ENCODE measurements around the gene STAT6. TPM values are rescaled to one million over a fixed set of nuclear protein-coding genes. Genes with fewer than 3 reads are reported as not detected.
A peak's percentile ranks its signal among the peaks of the same experiment; 100 is the strongest.

The STAT6 gene
- total and polyA plus RNA-seq, 2 donors (not counting 3 experiments of a cell fraction or from before 2014, with no cell fraction given) = 136 to 147 TPM

DNA sequence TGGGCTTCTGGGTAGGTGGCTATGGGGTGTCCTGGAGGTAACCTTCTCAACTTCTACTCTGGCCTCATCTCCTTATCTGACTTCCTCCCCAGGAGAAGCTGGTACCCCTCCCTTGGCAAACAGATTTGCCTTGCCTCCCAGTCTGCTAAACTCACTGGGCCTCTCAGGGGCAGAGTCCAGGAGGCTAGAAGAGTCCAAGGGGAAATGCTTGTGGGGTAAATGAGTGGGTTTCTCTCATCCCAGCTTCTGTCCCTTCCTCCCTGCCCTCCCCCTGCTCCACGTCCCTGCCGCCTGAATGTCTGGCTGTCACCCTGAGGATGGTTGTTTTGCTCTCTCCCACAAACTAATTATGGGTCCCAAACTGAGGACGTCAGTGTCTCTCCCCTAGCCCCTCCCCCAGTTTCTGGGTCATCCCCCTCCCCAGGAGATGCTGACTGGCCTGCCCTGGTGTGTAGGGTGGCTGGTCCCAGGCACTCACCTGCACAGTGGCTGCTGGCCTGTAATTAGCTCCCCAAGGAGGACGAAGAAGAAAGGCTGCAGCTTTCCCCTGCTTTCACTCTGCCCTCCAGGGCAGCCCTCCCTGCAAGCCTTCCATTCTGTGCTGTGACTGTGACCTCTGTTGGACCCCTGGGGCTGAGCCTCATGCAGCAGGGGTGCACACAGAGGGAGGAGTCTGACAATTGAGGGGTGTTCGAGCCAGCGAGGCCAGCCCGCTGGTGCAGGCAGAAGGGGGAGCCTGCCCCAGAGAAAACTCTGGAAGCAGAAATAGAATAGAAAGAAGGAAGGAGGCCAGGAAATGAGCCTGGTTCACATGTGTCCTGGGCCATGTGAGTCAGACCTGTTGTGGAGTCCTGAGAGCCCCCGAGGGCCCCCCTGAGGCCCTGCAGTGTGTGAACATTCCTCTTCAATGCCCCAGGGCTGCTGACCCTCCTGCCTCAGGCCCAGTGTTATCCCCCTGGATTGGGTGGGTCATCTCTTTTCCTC lies 36.1 kb upstream of the STAT6 start, which contains the start of gene LRP1-AS:
TSS of gene LRP1-AS (minus strand) at position 659 of the 984 bp plus-strand sequence.
- no peak within 1 kb of the TSS for H3K27ac ChIP-seq (ENCODE audit: insufficient read depth, low read depth, low read length)
- dilution Hi-C loops (cut with MboI; ENCODE audit: extremely low pct_ligation_motif_present, low sequenced_read_pairs) = no loop called here

DNA sequence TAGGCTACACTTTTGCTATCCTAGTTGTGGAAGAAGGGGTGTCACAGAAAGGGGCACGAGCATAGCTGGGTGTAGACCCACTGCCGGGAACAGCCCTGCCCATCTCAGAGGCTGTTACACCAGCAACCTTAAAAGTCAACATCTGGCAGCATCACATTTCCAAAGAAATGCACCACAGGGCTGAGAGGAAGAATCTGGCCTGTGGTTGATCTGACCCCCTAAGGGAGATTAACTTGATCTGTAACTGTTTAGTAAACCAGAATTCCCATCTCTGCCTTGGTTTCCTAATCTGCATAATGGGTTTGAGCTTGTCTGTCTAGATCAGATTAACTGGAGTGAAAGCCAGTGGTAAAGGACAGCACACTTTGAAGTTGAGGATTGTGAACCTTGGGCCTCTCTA lies 34.9 kb upstream of the STAT6 start:
- intact Hi-C loops (cut with micrococcal nuclease) = no loop called here
- ChIA-PET POLR2A (interaction anchor here (0.5 to 0.8 kb wide), 2 partner anchors 18 to 67 kb away, joined by 4 to 8 read pairs; no protein-coding TSS in a partner anchor), CTCF (interaction anchor here (0.9 to 5.5 kb wide), 3 partner anchors 10 to 28 kb away, joined by 3 to 38 read pairs (median 7); no protein-coding TSS in a partner anchor)
- Histone ChIP-seq H3K36me3 (ENCODE audit: control insufficient read depth in 2 of 2, extremely low read depth in 1 of 2, insufficient read depth in 2 of 2, low read length in 2 of 2) (no peaks in the 10 kb centered on the region), H3K27ac (ENCODE audit: insufficient read depth, low read depth, low read length) (no peak overlapping the region), H3K9ac (replicated peaks; ENCODE audit: extremely low read depth, insufficient read depth, low read length) (no peak overlapping the region), H3K27me3 (ENCODE audit: control insufficient read depth in 2 of 2, insufficient read depth in 2 of 2, low read length in 2 of 2) (peaks cover 1 to 2% of the 10 kb centered on the region in 2 experiments), H4K20me1 (replicated peaks; ENCODE audit: control insufficient read depth, extremely low read depth, insufficient read depth, low read length) (no peaks in the 10 kb centered on the region), H3K4me3 (replicated peaks in 1 of 3; ENCODE audit: insufficient read depth in 1 of 3, low read depth in 1 of 3, low read length in 3 of 3) (no peak overlapping the region), H3K4me1 (ENCODE audit: control insufficient read depth, extremely low read depth, insufficient read depth, low read length) (peaks cover 2% of the 10 kb centered on the region), H3K9me3 (replicated peaks; ENCODE audit: control insufficient read depth, insufficient read depth, low read length) (no peaks in the 10 kb centered on the region), H3K9me1 (replicated peaks; ENCODE audit: control insufficient read depth, extremely low read depth, insufficient read depth, low read length) (no peaks in the 10 kb centered on the region), H2AFZ (ENCODE audit: low read depth, low read length) (no peak overlapping the region), H3K4me2 (ENCODE audit: insufficient read depth, low read length) (no peak overlapping the region), H3K79me2 (ENCODE audit: control insufficient read depth, insufficient read depth, low read length) (no peaks in the 10 kb centered on the region)
- no peak for TF ChIP-seq EZH2 (IDR thresholded peaks at IDR 0.05; ENCODE audit: borderline replicate concordance, low read depth, low read length, severe bottlenecking)
- dilution Hi-C loops (cut with MboI; ENCODE audit: extremely low pct_ligation_motif_present, low sequenced_read_pairs) = no loop called here
- DNase-seq (ENCODE audit: low read depth, low spot score) (no peak), FAIRE-seq (no peak)
- no TSS peak for BruUV-seq (replicated peaks)

More for the DNA sequence above, 36.1 kb upstream of the STAT6 start, which contains the start of gene LRP1-AS:
- ChIA-PET POLR2A (no interaction called here), CTCF (interaction anchor here (0.9 to 5.5 kb wide), 5 partner anchors 19 to 35 kb away, joined by 3 to 38 read pairs (median 7); no protein-coding TSS in a partner anchor)
- H3K4me1 ChIP-seq (ENCODE audit: control insufficient read depth, extremely low read depth, insufficient read depth, low read length) = peaks cover 2% of the 10 kb centered on the region
- no peaks in the 10 kb centered on the region for H3K9me1 ChIP-seq (replicated peaks; ENCODE audit: control insufficient read depth, extremely low read depth, insufficient read depth, low read length)
- TF ChIP-seq MYC (IDR thresholded peaks at IDR 0.05; ENCODE audit: low read depth, low read length) (no peak), JUN (IDR thresholded peaks at IDR 0.05; ENCODE audit: borderline replicate concordance, insufficient read depth, insufficient read length, low read depth) (no peak)
- TF ChIP-seq, protein P1, sequence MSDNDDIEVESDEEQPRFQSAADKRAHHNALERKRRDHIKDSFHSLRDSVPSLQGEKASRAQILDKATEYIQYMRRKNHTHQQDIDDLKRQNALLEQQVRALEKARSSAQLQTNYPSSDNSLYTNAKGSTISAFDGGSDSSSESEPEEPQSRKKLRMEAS (IDR thresholded peaks at IDR 0.05; ENCODE audit: insufficient read depth, insufficient read length) = peak; percentile 16
- H3K4me3 ChIP-seq (replicated peaks in 1 of 3; ENCODE audit: insufficient read depth in 1 of 3, low read depth in 1 of 3, low read length in 3 of 3) = no peak within 1 kb of the TSS
- no peaks in the 10 kb centered on the region for H4K20me1 ChIP-seq (replicated peaks; ENCODE audit: control insufficient read depth, extremely low read depth, insufficient read depth, low read length)
- BruUV-seq (replicated peaks) = no TSS peak
- no peak within 1 kb of the TSS for H3K9ac ChIP-seq (replicated peaks; ENCODE audit: extremely low read depth, insufficient read depth, low read length)
- peak; percentile 57 for FAIRE-seq
- no peak within 1 kb of the TSS for H3K4me2 ChIP-seq (ENCODE audit: insufficient read depth, low read length)
- no peaks in the 10 kb centered on the region for H3K9me3 ChIP-seq (replicated peaks; ENCODE audit: control insufficient read depth, insufficient read depth, low read length)
- H3K36me3 ChIP-seq (ENCODE audit: control insufficient read depth in 2 of 2, extremely low read depth in 1 of 2, insufficient read depth in 2 of 2, low read length in 2 of 2) = no peaks in the 10 kb centered on the region
- H3K27me3 ChIP-seq (ENCODE audit: control insufficient read depth in 2 of 2, insufficient read depth in 2 of 2, low read length in 2 of 2) = peaks cover 0 to 1% of the 10 kb centered on the region in 2 experiments
- no peaks in the 10 kb centered on the region for H3K79me2 ChIP-seq (ENCODE audit: control insufficient read depth, insufficient read depth, low read length)
- peak; percentile 44 for DNase-seq (ENCODE audit: low read depth, low spot score)
- H2AFZ ChIP-seq (ENCODE audit: low read depth, low read length) = no peak within 1 kb of the TSS
- intact Hi-C loops (cut with micrococcal nuclease) = no loop called here

Measured in endothelial cell of umbilical vein (primary cell).